ENCODE results near the gene LCA5.

The LCA5 gene

GRCh38 chr6:79559706-79560105 lies 22.5 kb upstream of the LCA5 start:
- H3K27ac ChIP-seq (ENCODE audit: low read depth, low read length), result no peak overlapping the region
- no peaks in the 10 kb centered on the region for H3K4me1 ChIP-seq (ENCODE audit: control insufficient read depth, insufficient read depth, low read length)
- no peaks in the 10 kb centered on the region for H3K36me3 ChIP-seq (ENCODE audit: control insufficient read depth, insufficient read depth, low read length)
- no peaks in the 10 kb centered on the region for H3K27me3 ChIP-seq (ENCODE audit: control insufficient read depth, insufficient read depth, low read length)
- H3K9ac ChIP-seq (ENCODE audit: low read depth, low read length), result no peak overlapping the region
- H3K4me3 ChIP-seq (ENCODE audit: low read depth, low read length), result no peak overlapping the region
- no peaks in the 10 kb centered on the region for H3K9me3 ChIP-seq (ENCODE audit: control insufficient read depth, insufficient read depth, low read length)

GRCh38 chr6:79557673-79558467 lies 20.6 kb upstream of the LCA5 start:
- Histone ChIP-seq H3K4me1 (ENCODE audit: control insufficient read depth, insufficient read depth, low read length) (peaks cover 7% of the 10 kb centered on the region; the same call in 1 of the 2 replicates), H3K27me3 (ENCODE audit: control insufficient read depth, insufficient read depth, low read length) (no peaks in the 10 kb centered on the region), H3K36me3 (ENCODE audit: control insufficient read depth, insufficient read depth, low read length) (no peaks in the 10 kb centered on the region), H3K9me3 (ENCODE audit: control insufficient read depth, insufficient read depth, low read length) (no peaks in the 10 kb centered on the region), H3K27ac (ENCODE audit: low read depth, low read length) (no peak overlapping the region), H3K4me3 (ENCODE audit: low read depth, low read length) (no peak overlapping the region), H3K9ac (ENCODE audit: low read depth, low read length) (no peak overlapping the region)

- peaks cover 7% of the 10 kb centered on the region; the same call in 1 of the 2 replicates for H3K4me1 ChIP-seq (ENCODE audit: control insufficient read depth, insufficient read depth, low read length)
- H3K27ac ChIP-seq (ENCODE audit: low read depth, low read length), result no peak overlapping the region
- H3K9me3 ChIP-seq (ENCODE audit: control insufficient read depth, insufficient read depth, low read length), result no peaks in the 10 kb centered on the region
- H3K27me3 ChIP-seq (ENCODE audit: control insufficient read depth, insufficient read depth, low read length), result no peaks in the 10 kb centered on the region
- H3K4me3 ChIP-seq (ENCODE audit: low read depth, low read length), result no peak overlapping the region
- no peaks in the 10 kb centered on the region for H3K36me3 ChIP-seq (ENCODE audit: control insufficient read depth, insufficient read depth, low read length)
- H3K9ac ChIP-seq (ENCODE audit: low read depth, low read length), result no peak overlapping the region
Measured at GRCh38 chr6:79554305-79554704, 17.1 kb upstream of the LCA5 start.

- no peak overlapping the region for H3K4me3 ChIP-seq (ENCODE audit: low read depth, low read length)
- H3K27me3 ChIP-seq (ENCODE audit: control insufficient read depth, insufficient read depth, low read length), result no peaks in the 10 kb centered on the region
- no peaks in the 10 kb centered on the region for H3K9me3 ChIP-seq (ENCODE audit: control insufficient read depth, insufficient read depth, low read length)
- no peak overlapping the region for H3K27ac ChIP-seq (ENCODE audit: low read depth, low read length)
- H3K9ac ChIP-seq (ENCODE audit: low read depth, low read length), result no peak overlapping the region
- peaks cover 8% of the 10 kb centered on the region for H3K4me1 ChIP-seq (ENCODE audit: control insufficient read depth, insufficient read depth, low read length)
- H3K36me3 ChIP-seq (ENCODE audit: control insufficient read depth, insufficient read depth, low read length), result no peaks in the 10 kb centered on the region
Measured at GRCh38 chr6:79551401-79551800, 14.2 kb upstream of the LCA5 start.

GRCh38 chr6:79548304-79548703 lies 11.1 kb upstream of the LCA5 start:
- Histone ChIP-seq H3K9me3 (ENCODE audit: control insufficient read depth, insufficient read depth, low read length) (no peaks in the 10 kb centered on the region), H3K27me3 (ENCODE audit: control insufficient read depth, insufficient read depth, low read length) (no peaks in the 10 kb centered on the region), H3K36me3 (ENCODE audit: control insufficient read depth, insufficient read depth, low read length) (no peaks in the 10 kb centered on the region), H3K27ac (ENCODE audit: low read depth, low read length) (no peak overlapping the region), H3K4me3 (ENCODE audit: low read depth, low read length) (no peak overlapping the region), H3K9ac (ENCODE audit: low read depth, low read length) (no peak overlapping the region), H3K4me1 (ENCODE audit: control insufficient read depth, insufficient read depth, low read length) (peaks cover 29% of the 10 kb centered on the region)

GRCh38 chr6:79546186-79546585 lies 9.0 kb upstream of the LCA5 start:
- H3K9ac ChIP-seq (ENCODE audit: low read depth, low read length), result no peak overlapping the region
- no peaks in the 10 kb centered on the region for H3K9me3 ChIP-seq (ENCODE audit: control insufficient read depth, insufficient read depth, low read length)
- H3K27me3 ChIP-seq (ENCODE audit: control insufficient read depth, insufficient read depth, low read length), result no peaks in the 10 kb centered on the region
- H3K4me1 ChIP-seq (ENCODE audit: control insufficient read depth, insufficient read depth, low read length), result peaks cover 29% of the 10 kb centered on the region
- 0 out of 2 replicates have a peak, but pooled peaks cover 6% of the 10 kb centered on the region for H3K36me3 ChIP-seq (ENCODE audit: control insufficient read depth, insufficient read depth, low read length)
- H3K4me3 ChIP-seq (ENCODE audit: low read depth, low read length), result no peak overlapping the region
- H3K27ac ChIP-seq (ENCODE audit: low read depth, low read length), result peak overlapping the region; percentile 77

GRCh38 chr6:79544939-79545450 lies 7.8 kb upstream of the LCA5 start:
- H3K36me3 ChIP-seq (ENCODE audit: control insufficient read depth, insufficient read depth, low read length), result 0 out of 2 replicates have a peak, but pooled peaks cover 6% of the 10 kb centered on the region
- H3K9ac ChIP-seq (ENCODE audit: low read depth, low read length), result no peak overlapping the region
- H3K27ac ChIP-seq (ENCODE audit: low read depth, low read length), result peak overlapping the region; percentile 87
- H3K9me3 ChIP-seq (ENCODE audit: control insufficient read depth, insufficient read depth, low read length), result no peaks in the 10 kb centered on the region
- peak overlapping the region; percentile 29; the same call in 1 of the 2 replicates for H3K4me3 ChIP-seq (ENCODE audit: low read depth, low read length)
- peaks cover 29% of the 10 kb centered on the region for H3K4me1 ChIP-seq (ENCODE audit: control insufficient read depth, insufficient read depth, low read length)
- H3K27me3 ChIP-seq (ENCODE audit: control insufficient read depth, insufficient read depth, low read length), result no peaks in the 10 kb centered on the region

GRCh38 chr6:79544299-79544927 lies 7.2 kb upstream of the LCA5 start:
- peak overlapping the region; percentile 87 for H3K27ac ChIP-seq (ENCODE audit: low read depth, low read length)
- no peak overlapping the region for H3K9ac ChIP-seq (ENCODE audit: low read depth, low read length)

GRCh38 chr6:79543886-79544285 lies 6.7 kb upstream of the LCA5 start:
- Histone ChIP-seq H3K9me3 (ENCODE audit: control insufficient read depth, insufficient read depth, low read length) (no peaks in the 10 kb centered on the region), H3K27ac (ENCODE audit: low read depth, low read length) (peak overlapping the region; percentile 87), H3K36me3 (ENCODE audit: control insufficient read depth, insufficient read depth, low read length) (0 out of 2 replicates have a peak, but pooled peaks cover 6% of the 10 kb centered on the region), H3K4me3 (ENCODE audit: low read depth, low read length) (no peak overlapping the region), H3K27me3 (ENCODE audit: control insufficient read depth, insufficient read depth, low read length) (no peaks in the 10 kb centered on the region), H3K4me1 (ENCODE audit: control insufficient read depth, insufficient read depth, low read length) (peaks cover 30% of the 10 kb centered on the region), H3K9ac (ENCODE audit: low read depth, low read length) (no peak overlapping the region)

More at GRCh38 chr6:79544299-79544927, 7.2 kb upstream of the LCA5 start:
- Histone ChIP-seq H3K27me3 (ENCODE audit: control insufficient read depth, insufficient read depth, low read length) (no peaks in the 10 kb centered on the region), H3K4me3 (ENCODE audit: low read depth, low read length) (peak overlapping the region; percentile 29; the same call in 1 of the 2 replicates), H3K9me3 (ENCODE audit: control insufficient read depth, insufficient read depth, low read length) (no peaks in the 10 kb centered on the region), H3K4me1 (ENCODE audit: control insufficient read depth, insufficient read depth, low read length) (peaks cover 29% of the 10 kb centered on the region), H3K36me3 (ENCODE audit: control insufficient read depth, insufficient read depth, low read length) (0 out of 2 replicates have a peak, but pooled peaks cover 6% of the 10 kb centered on the region)

GRCh38 chr6:79543411-79543810 lies 6.2 kb upstream of the LCA5 start:
- H3K4me3 ChIP-seq (ENCODE audit: low read depth, low read length), result no peak overlapping the region

More at GRCh38 chr6:79543411-79543810, 6.2 kb upstream of the LCA5 start:
- Histone ChIP-seq H3K36me3 (ENCODE audit: control insufficient read depth, insufficient read depth, low read length) (0 out of 2 replicates have a peak, but pooled peaks cover 6% of the 10 kb centered on the region), H3K9me3 (ENCODE audit: control insufficient read depth, insufficient read depth, low read length) (no peaks in the 10 kb centered on the region), H3K27ac (ENCODE audit: low read depth, low read length) (no peak overlapping the region), H3K9ac (ENCODE audit: low read depth, low read length) (no peak overlapping the region), H3K4me1 (ENCODE audit: control insufficient read depth, insufficient read depth, low read length) (peaks cover 34% of the 10 kb centered on the region), H3K27me3 (ENCODE audit: control insufficient read depth, insufficient read depth, low read length) (no peaks in the 10 kb centered on the region)

All from HUES48 (cell line).